Endodermal cell (in vitro differentiated cells): ENCODE results near the gene SNRPA. TPM values are rescaled to one million over a fixed set of nuclear protein-coding genes. Genes with fewer than 3 reads are reported as not detected.
"Not testable (repeated sequence)": the region's sequence is repeated elsewhere in the genome, so short reads cannot be mapped to it uniquely, and the experiment has no call there.

ENCODE experiments used
- DNase-seq: peaks from one replicate; pipeline ENCODE4 v3.0.0-alpha.2; 2017
- H3K27ac ChIP-seq: 2 replicates; pipeline ENCODE4 v1.5.1; 2013; ENCODE audit warnings: mild to moderate bottlenecking, low read depth, low read length, moderate library complexity
- H3K27me3 ChIP-seq: 2 replicates; pipeline ENCODE4 v1.6.1; 2013; ENCODE audit warnings: mild to moderate bottlenecking, low read length, moderate library complexity; ENCODE audit not compliant: insufficient read depth, control insufficient read depth, poor library complexity, severe bottlenecking
- H3K36me3 ChIP-seq: 2 replicates; pipeline ENCODE4 v1.7.0; 2013; ENCODE audit warnings: mild to moderate bottlenecking, low read length, moderate library complexity; ENCODE audit not compliant: control insufficient read depth, insufficient read depth
- H3K4me1 ChIP-seq: one replicate; pipeline ENCODE4 v1.7.0; 2013; ENCODE audit warnings: low read length; ENCODE audit not compliant: control insufficient read depth, insufficient read depth
- H3K4me3 ChIP-seq: 2 replicates; pipeline ENCODE4 v1.5.1; 2013; ENCODE audit warnings: mild to moderate bottlenecking, low read length, moderate library complexity
- H3K9ac ChIP-seq: 2 replicates; pipeline ENCODE4 v1.6.1; 2013; ENCODE audit warnings: mild to moderate bottlenecking, low read length, moderate library complexity; ENCODE audit not compliant: poor library complexity, severe bottlenecking; ENCODE audit errors: extremely low read depth
- H3K9me3 ChIP-seq: 2 replicates; pipeline ENCODE4 v1.6.1; 2013; ENCODE audit warnings: mild to moderate bottlenecking, low read length, moderate library complexity; ENCODE audit not compliant: control insufficient read depth
- H3K27ac Mint-ChIP-seq: 2 replicates; pipeline ENCODE4 v1.8.0; 2020; ENCODE audit warnings: mixed read lengths
- H3K27me3 Mint-ChIP-seq: 2 replicates; pipeline ENCODE4 v1.8.0; 2021; ENCODE audit warnings: mild to moderate bottlenecking, mixed read lengths; ENCODE audit not compliant: insufficient read depth
- H3K36me3 Mint-ChIP-seq: 2 replicates; pipeline ENCODE4 v1.8.0; 2020; ENCODE audit warnings: low read depth, mixed read lengths
- H3K4me1 Mint-ChIP-seq: 2 replicates; pipeline ENCODE4 v1.8.0; 2020; ENCODE audit warnings: mixed read lengths
- H3K4me3 Mint-ChIP-seq: 2 replicates; pipeline ENCODE4 v1.8.0; 2020; ENCODE audit warnings: mild to moderate bottlenecking, moderate library complexity, mixed read lengths
- H3K9me3 Mint-ChIP-seq: 2 replicates; pipeline ENCODE4 v1.8.0; 2020; ENCODE audit warnings: mild to moderate bottlenecking, mixed read lengths
- CTCF ChIP-seq: fragments of 200-600 bp; sonication (generic); conservative IDR thresholded peaks from 2 replicates; pipeline ENCODE4 v1.5.0; 2021; ENCODE audit warnings: antibody characterized with exemption, mild to moderate bottlenecking
- WGBS, 2 experiments: methylation state at CpG; one replicate each; pipeline versions ENCODE4 v1.1.5 to v1.1.7; 2013; ENCODE audit warnings: missing lambda C conversion rate in 2 of 2, mixed read lengths in 1 of 2; ENCODE audit not compliant: insufficient coverage in 1 of 2, insufficient read length in 1 of 2; 5-methylcytosine and 5-hydroxymethylcytosine counted together
- total RNA-seq, 2 donors: library from RNA; stranded (reverse); fragmentation: NEBNext Ultra II Directional in 1 of 2; extraction: Animal tissue kit (Norgen Biotek cat#: 25700) in 1 of 2; gene quantifications; 2 replicates in 1 of 2; 3 replicates in 1 of 2; pipeline ENCODE4 v1.2.1, GENCODE V29; 2021

SNRPA gene
- total RNA-seq, 2 donors from 2014 or later, result 160 to 199 TPM

- H3K9ac ChIP-seq, result no peak overlapping the region
- Mint-ChIP-seq H3K9me3 (no peaks in the 10 kb centered on the region), H3K36me3 (peaks cover 72% of the 10 kb centered on the region), H3K4me1 (no peaks in the 10 kb centered on the region), H3K4me3 (no peak overlapping the region), H3K27me3 (no peaks in the 10 kb centered on the region), H3K27ac (no peak overlapping the region)
- TF ChIP-seq CTCF, result no peak
- WGBS, 2 experiments, result 96 to 97% methylated on average over 6 to 10 of the region's 10 CpGs
- H3K36me3 ChIP-seq, result peaks cover 73% of the 10 kb centered on the region
- H3K27me3 ChIP-seq, result no peaks in the 10 kb centered on the region
- DNase-seq, result no peak
- H3K9me3 ChIP-seq, result no peaks in the 10 kb centered on the region
- no peaks in the 10 kb centered on the region for H3K4me1 ChIP-seq
- no peak overlapping the region for H3K27ac ChIP-seq
- no peak overlapping the region for H3K4me3 ChIP-seq
Measured at GRCh38 chr19:40763963-40764362, 13.0 kb downstream of the SNRPA start.

- peaks cover 50% of the 10 kb centered on the region for H3K36me3 ChIP-seq
- WGBS, 2 experiments, result 97 to 98% methylated on average over 5 to 12 of the region's 13 CpGs
- H3K36me3 Mint-ChIP-seq, result peaks cover 63% of the 10 kb centered on the region
- H3K4me1 ChIP-seq, H3K4me3 Mint-ChIP-seq, H3K4me1 Mint-ChIP-seq, H3K9me3 Mint-ChIP-seq, H3K27ac Mint-ChIP-seq, H3K4me3 ChIP-seq, H3K27ac ChIP-seq, H3K9me3 ChIP-seq, H3K9ac ChIP-seq, DNase-seq, H3K27me3 Mint-ChIP-seq, H3K27me3 ChIP-seq: not testable (repeated sequence)
Measured at GRCh38 chr19:40766385-40766784, 15.4 kb downstream of the SNRPA start.

GRCh38 chr19:40768869-40769268, 17.9 kb downstream of the SNRPA start:
- no peaks in the 10 kb centered on the region for H3K27me3 ChIP-seq
- Mint-ChIP-seq H3K27me3 (no peaks in the 10 kb centered on the region), H3K36me3 (peaks cover 40% of the 10 kb centered on the region), H3K4me1 (no peaks in the 10 kb centered on the region), H3K9me3 (no peaks in the 10 kb centered on the region), H3K4me3 (no peak overlapping the region), H3K27ac (peak overlapping the region; percentile 52)
- TF ChIP-seq CTCF, result no peak
- H3K4me3 ChIP-seq, result no peak overlapping the region
- H3K27ac ChIP-seq, result no peak overlapping the region
- no peaks in the 10 kb centered on the region for H3K4me1 ChIP-seq
- peaks cover 25% of the 10 kb centered on the region for H3K36me3 ChIP-seq
- 92% methylated on average over 3 to 5 of the region's 5 CpGs for WGBS, 2 experiments
- no peaks in the 10 kb centered on the region for H3K9me3 ChIP-seq
- no peak overlapping the region for H3K9ac ChIP-seq
- DNase-seq, result no peak

- not testable (repeated sequence) for H3K27me3 ChIP-seq, H3K9me3 Mint-ChIP-seq, H3K27ac Mint-ChIP-seq, H3K4me3 ChIP-seq, H3K4me3 Mint-ChIP-seq, H3K36me3 ChIP-seq, H3K27me3 Mint-ChIP-seq, H3K9ac ChIP-seq, H3K9me3 ChIP-seq, H3K27ac ChIP-seq, DNase-seq, H3K4me1 ChIP-seq, H3K4me1 Mint-ChIP-seq
- H3K36me3 Mint-ChIP-seq, result peaks cover 17% of the 10 kb centered on the region
- 91 to 95% methylated on average over 10 of the region's 10 CpGs for WGBS, 2 experiments
Measured at GRCh38 chr19:40771101-40771862, 20.3 kb downstream of the SNRPA start.
